HL-60 (cell line): ENCODE measurements around the gene P3H2.

Experiments used
- CTCF ChIP-seq: IDR thresholded peaks from one replicate; pipeline ENCODE4 v1.5.1; 2011; ENCODE audit warnings: low read length, control low read depth, inconsistent platforms; ENCODE audit not compliant: insufficient read depth
- GABPA ChIP-seq: IDR thresholded peaks from 2 replicates; pipeline ENCODE4 v1.6.1; 2012; ENCODE audit warnings: low read depth

DNA sequence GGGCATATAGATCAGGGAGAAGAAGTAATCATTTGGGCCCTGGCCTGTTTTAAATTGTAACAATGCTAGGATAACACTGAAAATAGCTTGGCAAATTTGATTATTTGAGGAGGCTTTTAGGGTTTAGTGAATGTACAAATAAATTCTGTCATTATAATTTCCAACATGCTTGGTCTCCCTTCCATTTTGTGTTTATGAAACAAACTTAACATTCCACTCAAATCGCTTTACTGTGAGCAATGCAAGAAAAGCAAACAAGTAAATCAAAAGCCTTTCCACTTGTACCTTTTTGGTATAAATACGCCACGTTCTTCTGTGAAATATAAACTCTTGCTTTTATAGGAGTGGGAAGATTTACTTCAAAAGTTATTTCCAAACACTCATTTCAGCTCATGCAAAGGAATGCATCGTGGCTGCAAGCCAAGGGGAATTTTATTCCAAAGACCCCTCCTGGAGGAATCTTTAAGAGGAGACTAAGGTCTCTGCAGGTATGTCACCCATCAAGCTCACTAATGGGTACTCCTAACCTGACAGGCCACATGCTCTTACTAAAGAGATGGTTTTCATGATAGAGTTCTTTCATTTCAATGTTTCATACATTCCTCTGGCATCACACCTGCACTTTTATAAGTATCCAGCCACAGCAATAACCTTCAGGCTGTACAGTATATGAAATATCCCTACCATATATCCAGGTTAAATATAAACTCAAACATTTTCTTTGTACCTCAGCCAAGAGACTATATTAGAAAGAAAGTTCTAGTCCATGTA lies 115.2 kb downstream of the P3H2 start:
- TF ChIP-seq CTCF (no peak), GABPA (no peak)
